GM18951 (cell line): Measurements from ENCODE around the gene ASTL.

ENCODE experiments used
- POLR2A ChIP-seq: IDR thresholded peaks from 4 replicates; pipeline ENCODE4 v1.6.1; 2011; ENCODE audit warnings: mild to moderate bottlenecking; ENCODE audit not compliant: insufficient read length, insufficient read depth; ENCODE audit errors: extremely low read depth
- in situ Hi-C: fragments of 300-500 bp; cut with MboI; formaldehyde crosslinking; loops from one replicate; pipeline ENCODE4 v1.12.0; 2022; ENCODE audit warnings: low sequenced_read_pairs, mixed read lengths, inconsistent platforms; ENCODE audit not compliant: unreplicated experiment

The ASTL gene

GRCh38 chr2:96106991-96107707 lies 31.2 kb downstream of the ASTL start:
- in situ Hi-C loops = no loop called here
- no peak for TF ChIP-seq POLR2A

- in situ Hi-C loops = no loop called here
- no peak for TF ChIP-seq POLR2A
These were observed 32.1 kb downstream of the ASTL start for GRCh38 chr2:96105994-96106715.

- in situ Hi-C loops = no loop called here
- no peak for TF ChIP-seq POLR2A
These were observed 33.0 kb downstream of the ASTL start for GRCh38 chr2:96105152-96105915.

- in situ Hi-C loops = no loop called here
- no peak for TF ChIP-seq POLR2A
These were observed 33.8 kb downstream of the ASTL start for GRCh38 chr2:96104487-96104861.

GRCh38 chr2:96103761-96104486 lies 34.4 kb downstream of the ASTL start:
- in situ Hi-C loops = no loop called here
- TF ChIP-seq POLR2A = no peak

GRCh38 chr2:96103187-96103601 lies 35.1 kb downstream of the ASTL start:
- TF ChIP-seq POLR2A = no peak
- in situ Hi-C loops = no loop called here

GRCh38 chr2:96102596-96103186 lies 35.6 kb downstream of the ASTL start:
- in situ Hi-C loops = no loop called here
- no peak for TF ChIP-seq POLR2A

GRCh38 chr2:96100893-96101304 lies 37.4 kb downstream of the ASTL start:
- in situ Hi-C loops = no loop called here
- no peak for TF ChIP-seq POLR2A

- TF ChIP-seq POLR2A = no peak
- in situ Hi-C loops = loop anchor here (10.0 to 25.0 kb wide), 2 partner anchors 85 to 313 kb away; no protein-coding TSS in a partner anchor
These were observed 38.2 kb downstream of the ASTL start for GRCh38 chr2:96099861-96100798.

GRCh38 chr2:96098900-96099590 lies 39.3 kb downstream of the ASTL start:
- TF ChIP-seq POLR2A = no peak
- in situ Hi-C loops = loop anchor here (10.0 to 25.0 kb wide), 2 partner anchors 84 to 312 kb away; no protein-coding TSS in a partner anchor
